H9 (cell line): ENCODE measurements around the gene SP6. TPM values are rescaled to one million over a fixed set of nuclear protein-coding genes. Genes with fewer than 3 reads are reported as not detected.
A peak's percentile ranks its signal among the peaks of the same experiment; 100 is the strongest.

ENCODE experiments used
- DNase-seq: peaks from one replicate; pipeline ENCODE4 v3.0.0-alpha.2; 2017
- H2AFZ ChIP-seq: one replicate; pipeline ENCODE4 v1.6.1; 2013; ENCODE audit warnings: mild to moderate bottlenecking, low read length, control low read depth, moderate library complexity
- H2AK5ac ChIP-seq: 2 replicates; pipeline ENCODE4 v1.6.1; 2013; ENCODE audit warnings: low read length, control low read depth, mixed read lengths; ENCODE audit not compliant: insufficient read length
- H2BK120ac ChIP-seq: one replicate; pipeline ENCODE4 v1.6.1; 2013; ENCODE audit warnings: low read depth, mild to moderate bottlenecking, low read length, control low read depth, inconsistent platforms; ENCODE audit not compliant: poor library complexity, severe bottlenecking
- H2BK12ac ChIP-seq: 2 replicates; pipeline ENCODE4 v1.6.1; 2013; ENCODE audit warnings: low read length, control low read depth, mixed read lengths, low read depth; ENCODE audit not compliant: insufficient read length
- H2BK15ac ChIP-seq: 2 replicates; pipeline ENCODE4 v1.6.1; 2013; ENCODE audit warnings: low read depth, low read length, control low read depth
- H2BK20ac ChIP-seq: one replicate; pipeline ENCODE4 v1.6.1; 2013; ENCODE audit warnings: low read depth, mild to moderate bottlenecking, low read length, control low read depth, inconsistent platforms; ENCODE audit not compliant: poor library complexity, severe bottlenecking
- H2BK5ac ChIP-seq: 2 replicates; pipeline ENCODE4 v1.6.1; 2013; ENCODE audit warnings: low read length, control low read depth, mixed read lengths; ENCODE audit not compliant: insufficient read length
- H3K14ac ChIP-seq: 2 replicates; pipeline ENCODE4 v1.6.1; 2013; ENCODE audit warnings: low read length, control low read depth; ENCODE audit not compliant: insufficient read depth
- H3K18ac ChIP-seq: 2 replicates; pipeline ENCODE4 v1.6.1; 2013; ENCODE audit warnings: low read depth, mild to moderate bottlenecking, mixed read lengths, low read length, control low read depth; ENCODE audit not compliant: insufficient read length
- H3K23ac ChIP-seq: 2 replicates; pipeline ENCODE4 v1.6.1; 2013; ENCODE audit warnings: low read length, control low read depth, mixed read lengths, low read depth; ENCODE audit not compliant: insufficient read length
- H3K23me2 ChIP-seq: 2 replicates; pipeline ENCODE4 v1.6.1; 2013; ENCODE audit warnings: low read depth, mild to moderate bottlenecking, mixed read lengths, low read length, control low read depth; ENCODE audit not compliant: insufficient read length, poor library complexity, severe bottlenecking
- H3K27ac ChIP-seq: 2 replicates; pipeline ENCODE4 v1.5.1; 2013; ENCODE audit warnings: low read length, control low read depth, mixed read lengths, low read depth; ENCODE audit not compliant: insufficient read length
- H3K27me3 ChIP-seq: 2 replicates; pipeline ENCODE4 v1.6.1; 2013; ENCODE audit warnings: low read length, control low read depth, inconsistent platforms; ENCODE audit not compliant: insufficient read depth
- H3K4ac ChIP-seq: 2 replicates; pipeline ENCODE4 v1.6.1; 2013; ENCODE audit warnings: low read depth, mild to moderate bottlenecking, control low read depth, inconsistent platforms, low read length, moderate library complexity
- H3K4me1 ChIP-seq: 2 replicates; pipeline ENCODE4 v1.6.1; 2013; ENCODE audit warnings: low read length, control low read depth, inconsistent platforms; ENCODE audit not compliant: insufficient read depth
- H3K4me2 ChIP-seq: 2 replicates; pipeline ENCODE4 v1.6.1; 2013; ENCODE audit warnings: low read length, control low read depth, mixed read lengths; ENCODE audit not compliant: insufficient read length, insufficient read depth
- H3K56ac ChIP-seq: 2 replicates; pipeline ENCODE4 v1.6.1; 2013; ENCODE audit warnings: low read depth, mild to moderate bottlenecking, mixed read lengths, low read length, control low read depth; ENCODE audit not compliant: insufficient read length
- H3K79me1 ChIP-seq: 2 replicates; pipeline ENCODE4 v1.6.1; 2013; ENCODE audit warnings: low read depth, mild to moderate bottlenecking, moderate library complexity, low read length, control low read depth, inconsistent platforms; ENCODE audit not compliant: insufficient read depth, poor library complexity, severe bottlenecking
- H3K79me2 ChIP-seq: 2 replicates; pipeline ENCODE4 v1.6.1; 2013; ENCODE audit warnings: low read length, control low read depth, inconsistent platforms; ENCODE audit not compliant: insufficient read depth
- H3K9ac ChIP-seq: 2 replicates; pipeline ENCODE4 v1.6.1; 2013; ENCODE audit warnings: low read length, control low read depth, mixed read lengths; ENCODE audit not compliant: insufficient read length; ENCODE audit errors: extremely low read depth
- H3K9me3 ChIP-seq: one replicate; pipeline ENCODE4 v1.6.1; 2013; ENCODE audit warnings: low read depth, low read length, inconsistent platforms; ENCODE audit not compliant: control insufficient read depth
- H3T11ph ChIP-seq: one replicate; pipeline ENCODE4 v1.6.1; 2013; ENCODE audit warnings: mild to moderate bottlenecking, low read length, control low read depth, inconsistent platforms
- H4K20me1 ChIP-seq: one replicate; pipeline ENCODE4 v1.6.1; 2013; ENCODE audit not compliant: control insufficient read depth, insufficient read length, insufficient read depth
- H4K5ac ChIP-seq: 2 replicates; pipeline ENCODE4 v1.6.1; 2013; ENCODE audit warnings: low read depth, mild to moderate bottlenecking, mixed read lengths, low read length, control low read depth; ENCODE audit not compliant: insufficient read length
- H4K8ac ChIP-seq: replicated peaks from 2 replicates; pipeline ENCODE4 v1.6.1; 2013; ENCODE audit warnings: low read length, control low read depth, mixed read lengths, low read depth; ENCODE audit not compliant: insufficient read length
- H4K91ac ChIP-seq: 2 replicates; pipeline ENCODE4 v1.6.1; 2013; ENCODE audit warnings: low read depth, mild to moderate bottlenecking, moderate library complexity, mixed read lengths, low read length, control low read depth; ENCODE audit not compliant: insufficient read length
- H3K27ac Mint-ChIP-seq, 3 experiments: 2 replicates in 2 of 3; 3 replicates in 1 of 3; pipeline ENCODE4 v1.8.0; 2020 to 2021; ENCODE audit warnings: mixed read lengths in 3 of 3, mild to moderate bottlenecking in 1 of 3, moderate library complexity in 1 of 3
- H3K27me3 Mint-ChIP-seq: 2 replicates; pipeline ENCODE4 v1.8.0; 2021; ENCODE audit warnings: low read depth, mild to moderate bottlenecking, moderate library complexity, mixed read lengths
- H3K36me3 Mint-ChIP-seq, 3 experiments: 2 replicates in 2 of 3; 3 replicates in 1 of 3; pipeline ENCODE4 v1.8.0; 2020 to 2021; ENCODE audit warnings: low read depth in 3 of 3, mixed read lengths in 3 of 3; ENCODE audit not compliant: insufficient read depth in 1 of 3
- H3K4me1 Mint-ChIP-seq, 2 experiments: 2 replicates each; pipeline ENCODE4 v1.8.0; 2020; ENCODE audit warnings: mixed read lengths in 2 of 2
- H3K4me3 Mint-ChIP-seq, 2 experiments: 2 replicates in 1 of 2; 3 replicates in 1 of 2; pipeline ENCODE4 v1.8.0; 2020 to 2021; ENCODE audit warnings: mild to moderate bottlenecking in 2 of 2, mixed read lengths in 2 of 2, moderate library complexity in 1 of 2
- H3K9me3 Mint-ChIP-seq, 2 experiments: 2 replicates in 1 of 2; 3 replicates in 1 of 2; pipeline ENCODE4 v1.8.0; 2020; ENCODE audit warnings: mild to moderate bottlenecking in 2 of 2, mixed read lengths in 2 of 2, moderate library complexity in 1 of 2
- WGBS: extraction: QIAGEN DNeasy Blood & Tissue Kit; methylation state at CpG from one replicate; pipeline ENCODE4 v1.1.7; 2013; ENCODE audit warnings: missing lambda C conversion rate, low lambda C conversion rate, mixed read lengths; ENCODE audit not compliant: insufficient read length; ENCODE audit errors: extremely low coverage; 5-methylcytosine and 5-hydroxymethylcytosine counted together
- total RNA-seq: library from RNA; stranded (reverse); gene quantifications from 2 replicates; pipeline ENCODE4 v1.2.1, GENCODE V29; 2021
- TF ChIP-seq, protein P1 (sequence below): fragments of 200-600 bp; sonication (generic); conservative IDR thresholded peaks from 3 replicates; pipeline ENCODE4 v1.8.0; 2021; ENCODE audit warnings: antibody characterized with exemption, mild to moderate bottlenecking

SP6 gene
- total RNA-seq, 1 experiment from 2014 or later = 0.90 TPM

DNA sequence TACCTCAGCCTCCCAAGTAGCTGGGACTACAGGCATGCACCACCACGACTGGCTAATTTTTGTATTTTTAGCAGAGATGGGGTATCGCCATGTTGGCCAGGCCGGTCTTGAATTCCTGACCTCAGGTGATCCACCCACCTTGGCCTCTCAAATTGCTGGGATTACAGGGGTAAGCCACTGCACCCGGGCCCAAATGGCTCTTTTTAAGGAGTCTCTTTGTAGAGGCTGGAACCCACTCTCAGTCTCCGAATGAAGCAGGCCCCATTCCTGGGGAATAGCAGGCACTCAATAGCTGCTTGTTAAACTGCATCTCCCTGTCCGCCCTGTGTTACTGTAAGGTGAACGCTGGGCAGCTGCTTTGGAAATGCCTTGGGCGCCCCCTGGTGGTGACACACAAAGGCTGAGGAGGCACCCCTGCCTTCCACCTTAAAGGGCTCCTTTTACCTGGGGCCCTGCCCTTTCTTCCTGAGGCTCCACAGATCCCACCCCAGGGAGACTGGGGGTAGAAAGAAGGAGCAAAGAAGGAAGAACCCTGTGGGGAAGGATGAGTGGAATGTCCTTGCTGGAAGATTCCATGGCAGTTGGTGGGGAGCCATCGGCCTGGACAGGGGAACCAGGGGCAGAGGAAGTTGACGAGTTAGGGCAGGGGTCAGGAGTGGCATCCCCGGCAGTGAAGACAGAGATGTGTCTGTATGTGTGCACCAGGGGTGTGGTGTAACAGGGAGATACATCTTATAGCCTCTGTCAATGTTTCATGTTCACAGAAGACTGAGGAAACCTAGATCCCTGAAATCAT is 39.0 kb upstream of the SP6 start:
- H3K23ac ChIP-seq = no peak overlapping the region
- no peaks in the 10 kb centered on the region for H3K79me1 ChIP-seq
- no CpG with 5 or more reads among the region's 11 CpGs for WGBS
- TF ChIP-seq, protein P1, sequence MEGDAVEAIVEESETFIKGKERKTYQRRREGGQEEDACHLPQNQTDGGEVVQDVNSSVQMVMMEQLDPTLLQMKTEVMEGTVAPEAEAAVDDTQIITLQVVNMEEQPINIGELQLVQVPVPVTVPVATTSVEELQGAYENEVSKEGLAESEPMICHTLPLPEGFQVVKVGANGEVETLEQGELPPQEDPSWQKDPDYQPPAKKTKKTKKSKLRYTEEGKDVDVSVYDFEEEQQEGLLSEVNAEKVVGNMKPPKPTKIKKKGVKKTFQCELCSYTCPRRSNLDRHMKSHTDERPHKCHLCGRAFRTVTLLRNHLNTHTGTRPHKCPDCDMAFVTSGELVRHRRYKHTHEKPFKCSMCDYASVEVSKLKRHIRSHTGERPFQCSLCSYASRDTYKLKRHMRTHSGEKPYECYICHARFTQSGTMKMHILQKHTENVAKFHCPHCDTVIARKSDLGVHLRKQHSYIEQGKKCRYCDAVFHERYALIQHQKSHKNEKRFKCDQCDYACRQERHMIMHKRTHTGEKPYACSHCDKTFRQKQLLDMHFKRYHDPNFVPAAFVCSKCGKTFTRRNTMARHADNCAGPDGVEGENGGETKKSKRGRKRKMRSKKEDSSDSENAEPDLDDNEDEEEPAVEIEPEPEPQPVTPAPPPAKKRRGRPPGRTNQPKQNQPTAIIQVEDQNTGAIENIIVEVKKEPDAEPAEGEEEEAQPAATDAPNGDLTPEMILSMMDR = peak; percentile 98
- no peak overlapping the region for H4K8ac ChIP-seq
- H2AFZ ChIP-seq = no peak overlapping the region
- no peaks in the 10 kb centered on the region for H3K79me2 ChIP-seq
- H2BK15ac ChIP-seq = no peak overlapping the region
- H3K23me2 ChIP-seq = no peaks in the 10 kb centered on the region
- H4K91ac ChIP-seq = no peak overlapping the region
- no peak overlapping the region for H3K18ac ChIP-seq
- Mint-ChIP-seq H3K27ac (no peak overlapping the region; a peak in 1 of 7 replicates), H3K4me3 (no peak overlapping the region), H3K9me3 (no peaks in the 10 kb centered on the region), H3K4me1 (peaks cover 28 to 29% of the 10 kb centered on the region in 2 experiments), H3K36me3 (no peaks in the 10 kb centered on the region), H3K27me3 (no peaks in the 10 kb centered on the region; the same call in 1 of the 2 replicates)
- no peaks in the 10 kb centered on the region for H3K9me3 ChIP-seq
- DNase-seq = peak; percentile 96
- H2BK5ac ChIP-seq = no peak overlapping the region
- H3K4me1 ChIP-seq = no peaks in the 10 kb centered on the region; the same call in 1 of the 2 replicates
- H2BK20ac ChIP-seq = no peak overlapping the region
- no peak overlapping the region for H4K5ac ChIP-seq
- H4K20me1 ChIP-seq = no peaks in the 10 kb centered on the region
- H2BK12ac ChIP-seq = no peak overlapping the region
- no peak overlapping the region for H3T11ph ChIP-seq
- no peak overlapping the region for H3K4ac ChIP-seq
- H3K14ac ChIP-seq = no peak overlapping the region
- H3K9ac ChIP-seq = no peak overlapping the region
- no peak overlapping the region for H3K56ac ChIP-seq
- no peak overlapping the region for H2AK5ac ChIP-seq
- no peaks in the 10 kb centered on the region for H3K27me3 ChIP-seq
- no peak overlapping the region for H2BK120ac ChIP-seq
- H3K27ac ChIP-seq = no peak overlapping the region
- no peak overlapping the region for H3K4me2 ChIP-seq
